WI38 (cell line): ENCODE data around the gene ADTRP.

Experiments
- H3K4me3 ChIP-seq: 2 replicates; pipeline ENCODE4 v1.5.1; 2011; ENCODE audit warnings: low read depth, mild to moderate bottlenecking, control low read depth, low read length
- TF ChIP-seq, protein P1 (sequence below): IDR thresholded peaks from 2 replicates; pipeline ENCODE4 v1.5.1; 2012; ENCODE audit warnings: low read depth, mild to moderate bottlenecking, control low read depth, low read length

ADTRP gene

GRCh38 chr6:11763460-11764249 lies 14.9 kb downstream of the ADTRP start:
- H3K4me3 ChIP-seq: no peak overlapping the region
- TF ChIP-seq, protein P1, sequence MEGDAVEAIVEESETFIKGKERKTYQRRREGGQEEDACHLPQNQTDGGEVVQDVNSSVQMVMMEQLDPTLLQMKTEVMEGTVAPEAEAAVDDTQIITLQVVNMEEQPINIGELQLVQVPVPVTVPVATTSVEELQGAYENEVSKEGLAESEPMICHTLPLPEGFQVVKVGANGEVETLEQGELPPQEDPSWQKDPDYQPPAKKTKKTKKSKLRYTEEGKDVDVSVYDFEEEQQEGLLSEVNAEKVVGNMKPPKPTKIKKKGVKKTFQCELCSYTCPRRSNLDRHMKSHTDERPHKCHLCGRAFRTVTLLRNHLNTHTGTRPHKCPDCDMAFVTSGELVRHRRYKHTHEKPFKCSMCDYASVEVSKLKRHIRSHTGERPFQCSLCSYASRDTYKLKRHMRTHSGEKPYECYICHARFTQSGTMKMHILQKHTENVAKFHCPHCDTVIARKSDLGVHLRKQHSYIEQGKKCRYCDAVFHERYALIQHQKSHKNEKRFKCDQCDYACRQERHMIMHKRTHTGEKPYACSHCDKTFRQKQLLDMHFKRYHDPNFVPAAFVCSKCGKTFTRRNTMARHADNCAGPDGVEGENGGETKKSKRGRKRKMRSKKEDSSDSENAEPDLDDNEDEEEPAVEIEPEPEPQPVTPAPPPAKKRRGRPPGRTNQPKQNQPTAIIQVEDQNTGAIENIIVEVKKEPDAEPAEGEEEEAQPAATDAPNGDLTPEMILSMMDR: no peak

- TF ChIP-seq, protein P1: no peak
- H3K4me3 ChIP-seq: no peak overlapping the region
Measured at GRCh38 chr6:11762794-11763459, 15.7 kb downstream of the ADTRP start.

GRCh38 chr6:11761744-11762620 lies 16.6 kb downstream of the ADTRP start:
- no peak overlapping the region for H3K4me3 ChIP-seq
- TF ChIP-seq, protein P1: no peak

- H3K4me3 ChIP-seq: no peak overlapping the region
- TF ChIP-seq, protein P1: no peak
Measured at GRCh38 chr6:11760015-11760473, 18.6 kb downstream of the ADTRP start.

DNA sequence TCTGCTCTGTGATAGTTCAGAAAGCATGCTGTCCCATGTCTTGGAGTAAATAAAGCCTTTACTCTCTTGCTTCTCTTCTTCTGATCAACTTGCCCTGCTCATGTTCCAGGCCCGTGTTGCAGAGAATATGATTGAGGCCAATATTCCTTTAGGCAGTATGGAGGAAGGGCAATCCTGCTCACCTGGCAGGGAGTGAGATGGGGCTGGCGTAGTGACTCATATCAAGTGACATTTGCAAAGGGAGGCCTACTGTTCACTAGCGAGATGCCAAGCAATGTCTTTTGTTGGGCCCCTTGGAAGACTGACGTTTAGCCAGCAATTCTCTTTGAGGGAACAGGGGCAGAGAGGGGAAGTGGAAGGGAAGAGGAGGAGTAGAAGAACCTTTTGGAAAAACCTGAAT lies 19.7 kb downstream of the ADTRP start:
- TF ChIP-seq, protein P1: no peak
- H3K4me3 ChIP-seq: no peak overlapping the region

GRCh38 chr6:11756726-11757125 lies 21.9 kb downstream of the ADTRP start:
- no peak overlapping the region for H3K4me3 ChIP-seq
- TF ChIP-seq, protein P1: no peak

- no peak overlapping the region for H3K4me3 ChIP-seq
- TF ChIP-seq, protein P1: no peak
Measured at GRCh38 chr6:11756292-11756691, 22.3 kb downstream of the ADTRP start.
